NB4 (cell line): Measurements from ENCODE around the gene FBXL13.

Experiments
- POLR2A ChIP-seq: IDR thresholded peaks from 2 replicates; pipeline ENCODE4 v1.6.1; 2011; ENCODE audit warnings: mild to moderate bottlenecking; ENCODE audit not compliant: insufficient read length; ENCODE audit errors: extremely low read depth
- TF ChIP-seq, protein P1 (sequence below): IDR thresholded peaks from one replicate; pipeline ENCODE4 v1.5.1; 2012; ENCODE audit warnings: low read depth, low read length

DNA sequence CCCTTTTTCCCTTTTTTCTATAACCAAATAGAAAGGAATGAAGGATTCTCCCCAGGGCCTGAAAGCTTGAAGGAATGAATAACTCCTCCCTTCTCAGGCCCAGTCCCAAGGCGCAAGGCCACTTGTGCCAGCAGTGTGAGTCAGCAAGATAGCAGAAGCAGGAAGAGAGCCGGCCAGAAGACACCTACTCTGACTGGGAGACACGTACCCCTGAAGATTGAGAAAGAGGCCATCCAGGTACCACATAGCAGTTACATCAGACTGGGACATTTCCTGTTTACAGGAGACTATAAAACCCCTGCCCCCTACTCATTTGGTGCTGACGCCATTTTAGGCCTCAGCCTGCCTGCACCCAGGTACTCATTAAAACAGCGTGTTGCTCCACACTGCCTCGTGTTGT is 96.3 kb downstream of the FBXL13 start:
- TF ChIP-seq, protein P1, sequence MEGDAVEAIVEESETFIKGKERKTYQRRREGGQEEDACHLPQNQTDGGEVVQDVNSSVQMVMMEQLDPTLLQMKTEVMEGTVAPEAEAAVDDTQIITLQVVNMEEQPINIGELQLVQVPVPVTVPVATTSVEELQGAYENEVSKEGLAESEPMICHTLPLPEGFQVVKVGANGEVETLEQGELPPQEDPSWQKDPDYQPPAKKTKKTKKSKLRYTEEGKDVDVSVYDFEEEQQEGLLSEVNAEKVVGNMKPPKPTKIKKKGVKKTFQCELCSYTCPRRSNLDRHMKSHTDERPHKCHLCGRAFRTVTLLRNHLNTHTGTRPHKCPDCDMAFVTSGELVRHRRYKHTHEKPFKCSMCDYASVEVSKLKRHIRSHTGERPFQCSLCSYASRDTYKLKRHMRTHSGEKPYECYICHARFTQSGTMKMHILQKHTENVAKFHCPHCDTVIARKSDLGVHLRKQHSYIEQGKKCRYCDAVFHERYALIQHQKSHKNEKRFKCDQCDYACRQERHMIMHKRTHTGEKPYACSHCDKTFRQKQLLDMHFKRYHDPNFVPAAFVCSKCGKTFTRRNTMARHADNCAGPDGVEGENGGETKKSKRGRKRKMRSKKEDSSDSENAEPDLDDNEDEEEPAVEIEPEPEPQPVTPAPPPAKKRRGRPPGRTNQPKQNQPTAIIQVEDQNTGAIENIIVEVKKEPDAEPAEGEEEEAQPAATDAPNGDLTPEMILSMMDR, result no peak
- TF ChIP-seq POLR2A, result no peak
